DMS53 treated with DMSO at 0.1 percent for 48 hours (cell line): ENCODE results near the gene CDIP1.

ENCODE experiments used
- DNase-seq: peaks from one replicate; lab custom pipeline; 2025; ENCODE audit not compliant: unreplicated experiment; lab: John Stamatoyannopoulos, UW

CDIP1 gene

DNA sequence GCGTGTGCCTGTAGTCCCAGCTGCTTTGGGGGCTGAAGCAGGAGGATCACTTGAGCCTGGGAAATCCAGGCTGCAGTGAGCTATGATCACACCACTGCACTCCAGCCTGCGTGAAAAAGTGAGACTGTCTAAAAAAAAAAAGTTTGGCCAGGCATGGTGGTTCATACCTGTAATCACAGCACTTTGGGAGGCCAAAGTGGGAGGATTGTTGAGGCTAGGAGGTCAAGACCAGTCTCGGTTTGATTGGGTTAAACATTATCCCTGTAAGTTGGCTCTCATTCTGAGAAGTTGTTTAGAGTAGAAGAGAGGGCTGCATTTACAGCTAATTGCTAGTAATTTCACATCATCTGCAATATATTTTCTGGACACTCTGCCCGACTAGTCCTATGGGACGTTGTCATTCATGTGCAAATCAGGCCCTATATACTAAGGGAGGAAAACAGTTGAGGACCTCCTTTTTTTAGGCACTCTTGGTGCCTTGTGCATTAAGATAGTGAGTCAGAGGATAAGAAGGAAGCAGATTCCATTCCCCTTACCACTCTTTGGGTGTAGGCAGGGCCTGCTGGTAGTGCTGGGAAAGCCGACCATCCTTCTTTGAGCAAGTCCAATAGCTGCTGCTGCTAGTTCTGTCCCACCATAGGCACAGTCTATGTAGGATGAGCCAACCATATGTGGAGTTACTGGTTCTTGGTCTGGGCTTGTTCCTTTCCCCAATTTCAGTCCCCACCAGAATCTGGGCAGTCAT is 43.7 kb downstream of the CDIP1 start:
- DNase-seq: no peak

- DNase-seq: no peak
Observed at GRCh38 chr16:4491898-4492297, 46.7 kb downstream of the CDIP1 start.

GRCh38 chr16:4489030-4489429 is 49.5 kb downstream of the CDIP1 start:
- DNase-seq: no peak

- no peak for DNase-seq
Observed at GRCh38 chr16:4488499-4488967, 50.0 kb downstream of the CDIP1 start.

- no peak for DNase-seq
Observed at GRCh38 chr16:4487955-4488498, 50.5 kb downstream of the CDIP1 start.

- DNase-seq: no peak
Observed at GRCh38 chr16:4486126-4486893, 52.3 kb downstream of the CDIP1 start.

- DNase-seq: no peak
Observed at GRCh38 chr16:4481963-4482362, 56.6 kb downstream of the CDIP1 start.

- DNase-seq: no peak
Observed at GRCh38 chr16:4481526-4481925, 57.0 kb downstream of the CDIP1 start.

DNA sequence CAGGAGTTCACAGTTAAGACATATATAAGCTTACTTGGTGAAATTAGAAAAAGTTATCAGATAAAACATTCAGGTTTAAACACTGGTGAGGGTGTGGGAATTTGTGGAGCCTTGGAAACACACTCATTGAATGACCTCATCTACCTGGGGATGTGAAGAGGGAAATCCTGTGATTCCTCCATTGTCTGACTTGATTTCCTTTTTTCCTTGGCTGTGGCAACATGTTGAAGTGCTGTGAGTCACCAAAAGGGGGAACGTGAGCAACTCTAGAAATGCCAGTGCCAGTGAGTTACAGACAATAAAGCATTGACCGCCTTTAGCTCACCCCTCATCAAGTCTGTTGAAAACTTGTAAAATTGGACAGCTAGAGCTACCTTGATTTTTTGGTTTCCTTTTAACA is 60.6 kb downstream of the CDIP1 start:
- DNase-seq: peak; percentile 24

DNA sequence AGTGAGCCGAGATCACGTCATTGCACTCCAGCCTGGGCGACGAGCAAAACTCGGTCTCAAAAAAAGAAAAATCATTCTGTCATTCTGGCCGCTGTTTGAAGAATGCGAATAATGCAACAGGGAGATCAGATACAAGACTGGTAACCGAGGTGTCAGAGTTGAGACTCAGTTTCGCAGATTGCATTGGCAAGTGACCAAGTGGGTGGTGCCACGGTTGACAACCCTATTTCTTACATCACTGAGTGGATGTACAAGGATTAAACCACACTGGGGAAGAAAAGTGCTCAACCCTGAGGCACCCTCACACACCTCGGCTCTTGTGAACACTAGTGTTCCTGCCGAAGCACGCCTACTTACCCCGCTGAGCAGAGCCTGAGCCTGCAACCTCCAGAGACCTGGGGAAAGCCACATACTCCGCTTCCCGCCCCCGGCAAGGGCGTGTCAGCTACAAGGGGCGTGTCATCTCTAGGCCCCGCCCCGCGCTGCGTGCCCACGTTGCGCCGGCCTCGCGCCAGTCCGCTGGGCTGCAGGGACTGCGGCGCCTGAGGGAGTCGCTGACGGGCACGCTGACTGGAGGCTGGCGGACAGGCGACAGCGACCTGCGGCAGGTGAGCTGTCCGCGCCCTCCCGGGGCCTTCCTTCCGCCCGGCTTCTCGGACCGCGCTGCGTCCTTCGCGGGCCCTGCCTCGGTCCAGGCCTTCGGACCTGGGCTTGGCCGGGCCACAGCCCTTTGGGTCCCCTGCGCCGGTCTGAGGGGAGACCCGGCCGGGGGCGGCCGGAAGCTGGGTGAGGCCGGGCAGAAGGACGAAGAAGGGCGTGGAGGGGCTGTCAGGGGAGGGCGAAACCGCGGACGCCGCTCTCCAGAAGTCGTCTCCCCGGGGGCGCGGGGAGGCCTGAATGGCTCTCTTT is 62.4 kb downstream of the CDIP1 start, which contains the start of gene HMOX2:
Gene HMOX2, plus strand, starts transcription at position 519 of the 909 bp plus-strand sequence. CDS start 29,127 bp downstream, outside the sequence.
- DNase-seq: peak; percentile 84

DNA sequence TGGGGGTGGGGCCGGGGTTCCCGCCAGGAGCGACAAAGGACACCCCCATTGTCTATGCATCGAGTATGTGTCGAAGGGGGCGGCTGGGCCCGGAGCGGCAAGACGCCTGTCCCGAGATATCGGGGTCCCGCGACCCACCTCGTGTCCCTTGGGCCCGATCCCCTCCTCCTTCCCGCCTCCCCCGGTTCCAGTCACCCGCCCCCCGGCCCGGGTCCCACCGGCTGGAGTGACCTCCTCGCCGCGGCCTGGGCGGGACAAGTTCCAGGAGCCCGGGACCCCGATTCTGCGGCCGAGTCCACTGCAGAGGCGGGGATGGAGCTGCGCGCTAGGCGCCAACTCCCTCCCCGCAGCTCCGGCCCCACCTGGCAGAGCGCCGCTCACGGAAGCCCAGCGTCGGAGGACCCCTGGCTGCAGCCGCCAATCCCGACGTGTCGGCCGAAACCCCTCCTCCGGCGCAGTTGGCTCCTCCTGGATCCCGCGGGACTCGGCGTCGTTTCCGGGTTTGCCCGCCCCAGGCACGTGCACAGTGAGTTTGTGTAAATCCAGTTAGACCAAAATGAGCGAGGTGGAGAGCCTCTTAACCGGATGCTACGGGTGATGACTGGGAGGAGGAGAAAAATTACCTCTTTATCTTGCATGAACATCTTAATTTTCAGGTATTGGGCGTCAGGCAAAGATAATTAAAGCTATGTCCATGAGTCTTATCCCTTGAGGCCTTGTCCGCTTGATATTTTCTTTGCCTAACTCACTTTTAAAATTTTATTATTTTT is 64.2 kb downstream of the CDIP1 start, which contains the start of gene NMRAL1:
Gene NMRAL1, minus strand, starts transcription at position 434 of the 770 bp plus-strand sequence. CDS start 493 bp downstream, outside the sequence.
- peak; percentile 86 for DNase-seq

- DNase-seq: no peak
Observed at GRCh38 chr16:4472880-4473279, 65.7 kb downstream of the CDIP1 start.

DNA sequence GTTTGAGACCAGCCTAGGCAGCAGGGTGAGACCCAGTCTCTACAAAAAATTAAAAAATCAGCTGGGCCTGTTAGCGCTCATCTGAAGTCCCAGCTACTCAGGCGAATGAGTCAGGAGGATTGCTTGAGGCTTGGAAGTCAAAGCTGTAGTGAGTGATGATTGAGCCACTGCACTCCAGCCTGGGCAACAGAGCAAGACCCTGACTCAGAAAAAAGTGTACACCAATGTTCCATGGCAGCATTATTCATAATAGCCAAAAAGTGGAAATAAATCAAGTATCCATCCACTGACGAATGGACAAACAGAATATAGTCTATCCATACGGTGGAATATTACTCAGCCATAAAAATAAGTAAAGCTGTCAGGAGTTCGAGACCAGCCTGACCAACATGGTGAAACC is 66.7 kb downstream of the CDIP1 start:
- no peak for DNase-seq

GRCh38 chr16:4468972-4469371 is 69.6 kb downstream of the CDIP1 start:
- DNase-seq: no peak

DNA sequence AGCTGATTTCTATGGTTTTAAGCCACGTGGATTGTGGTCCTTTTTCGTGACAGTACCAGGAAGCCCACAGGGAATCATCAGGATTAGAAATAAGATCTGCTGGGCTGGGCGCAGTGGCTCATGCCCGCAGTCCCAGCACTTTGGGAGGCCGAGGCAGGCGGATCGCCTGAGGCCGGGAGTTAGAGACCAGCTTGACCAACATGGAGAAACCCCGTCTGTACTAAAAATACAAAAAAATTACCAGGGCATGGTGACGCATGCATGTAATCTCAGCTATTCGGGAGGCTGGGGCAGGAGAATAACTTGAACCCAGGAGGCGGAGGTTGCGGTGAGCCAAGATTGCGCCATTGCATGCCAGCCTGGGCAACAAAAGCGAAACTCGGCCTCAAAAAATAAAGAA is 70.7 kb downstream of the CDIP1 start:
- DNase-seq: no peak

DNA sequence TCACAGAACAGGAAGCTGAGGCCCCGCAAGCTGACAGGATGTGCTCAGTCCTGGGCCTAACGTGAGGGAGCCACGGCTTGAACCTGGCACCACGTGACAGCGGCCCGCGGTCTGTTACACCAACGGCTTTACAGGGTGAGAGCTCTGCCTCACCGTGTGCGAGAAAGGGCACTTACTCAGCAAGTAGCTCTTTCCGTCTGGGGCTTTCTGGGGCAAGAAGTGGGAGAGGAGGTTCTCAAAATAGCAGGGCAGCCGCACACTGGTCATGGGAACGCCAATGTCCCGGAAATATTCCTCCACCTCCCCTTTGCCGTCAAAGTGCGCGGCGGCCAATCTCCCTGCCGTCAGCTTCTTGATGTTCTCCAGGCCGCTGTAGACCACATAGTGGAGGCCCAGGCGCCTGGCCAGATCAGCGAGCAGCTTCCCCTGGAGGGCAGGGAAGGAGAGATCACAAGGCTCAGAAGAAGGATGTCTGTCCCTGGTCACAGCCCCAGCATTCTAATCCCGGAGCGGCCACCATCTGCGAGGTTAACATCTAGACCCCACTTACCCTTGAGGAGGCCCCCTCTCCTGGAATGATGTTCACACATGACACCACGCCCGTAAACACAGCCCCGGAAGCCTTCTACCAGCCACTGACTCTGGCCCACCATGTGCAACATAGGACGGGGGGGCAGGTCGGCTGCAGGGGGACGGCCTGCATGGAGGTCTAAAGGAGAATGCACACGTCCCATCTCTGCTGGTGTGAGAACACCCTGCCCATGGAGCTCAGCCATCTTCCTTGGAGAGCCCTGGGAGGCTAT is 72.4 kb downstream of the CDIP1 start:
- DNase-seq: no peak

- DNase-seq: no peak
Observed at GRCh38 chr16:4463522-4464163, 74.9 kb downstream of the CDIP1 start.

DNA sequence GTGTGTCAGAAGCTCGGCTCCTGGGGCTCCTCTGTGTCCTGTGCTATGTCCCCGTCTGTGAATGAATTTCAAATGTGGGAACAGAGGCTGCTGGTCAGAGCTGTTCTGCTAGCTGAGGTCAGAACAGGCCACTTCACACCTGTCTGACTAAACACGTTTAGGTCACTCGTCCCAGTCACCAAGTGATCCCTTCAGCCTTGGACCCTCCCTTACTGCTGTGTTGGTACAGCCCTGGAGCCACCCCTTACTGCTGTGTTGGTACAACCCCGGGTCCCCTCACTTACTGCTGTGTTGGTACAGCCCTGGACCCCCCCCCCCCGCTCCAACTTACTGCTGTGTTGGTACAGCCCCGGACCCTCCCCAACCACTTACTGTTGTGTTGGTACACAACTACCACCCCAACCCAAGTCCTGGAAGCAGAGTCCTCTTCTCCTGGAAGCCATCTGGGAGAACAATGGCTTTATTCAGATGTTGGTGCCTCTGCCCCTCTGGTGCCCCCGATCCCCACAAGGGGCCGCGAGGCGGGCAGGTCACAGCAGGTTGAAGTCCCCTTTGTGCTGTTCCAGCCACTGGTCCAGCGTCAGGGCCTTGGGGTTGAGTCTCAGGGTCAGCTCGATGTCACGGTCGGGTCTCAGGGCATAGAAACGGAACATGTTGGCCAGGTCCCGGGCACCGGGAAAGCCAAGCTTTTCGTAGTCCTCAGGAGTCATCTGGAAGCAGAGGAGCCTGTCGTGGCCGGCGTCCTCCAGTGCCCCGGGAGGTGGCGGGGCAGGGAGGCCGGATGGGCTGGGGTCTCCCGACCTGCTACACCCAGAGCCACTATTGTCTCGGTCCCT is 77.1 kb downstream of the CDIP1 start:
- DNase-seq: no peak
